Adrenal gland (tissue), 12 donors: ENCODE data around the gene CHD2. TPM values are rescaled to one million over a fixed set of nuclear protein-coding genes. Genes with fewer than 3 reads are reported as not detected.

Experiments
- DNase-seq, 7 donors: peaks; one replicate each; pipeline ENCODE4 v3.0.0-alpha.2; 2019 to 2020
- H3K27ac ChIP-seq, 5 donors: fragments of 200-600 bp; sonication (generic) in 4 of 5; 1 replicate in 3 of 5; 2 replicates in 2 of 5; pipeline versions ENCODE4 v1.5.1 to v1.8.0; 2016 to 2020; ENCODE audit warnings: mild to moderate bottlenecking in 1 of 5
- H3K27me3 ChIP-seq: fragments of 200-600 bp; 2 replicates; pipeline ENCODE4 v1.8.0; 2021
- H3K36me3 ChIP-seq, 2 donors: fragments of 200-600 bp; replicated peaks in 1 of 2; 1 replicate in 1 of 2; 2 replicates in 1 of 2; pipeline versions ENCODE4 v1.5.1 to v1.8.0; 2018 to 2022
- H3K4me1 ChIP-seq, 2 donors: fragments of 200-600 bp; replicated peaks in 1 of 2; 1 replicate in 1 of 2; 2 replicates in 1 of 2; pipeline versions ENCODE4 v1.5.1 to v1.8.0; 2018 to 2021
- H3K4me3 ChIP-seq, 4 donors: fragments of 200-600 bp; sonication (generic) in 3 of 4; one replicate each; pipeline ENCODE4 v1.5.1; 2016 to 2018
- H3K9me3 ChIP-seq, 3 donors: fragments of 200-600 bp; sonication (generic) in 1 of 3; replicated peaks in 1 of 3; 1 replicate in 2 of 3; 2 replicates in 1 of 3; pipeline versions ENCODE4 v1.5.1 to v1.8.0; 2016 to 2021
- CTCF ChIP-seq, 6 experiments: fragments of 450-650 bp in 4 of 6; fragments of 200-600 bp in 2 of 6; sonication (generic) in 1 of 6; IDR thresholded peaks; 1 replicate in 5 of 6; 2 replicates in 1 of 6; pipeline versions ENCODE4 v1.5.1 to v1.8.0; 2016 to 2021; ENCODE audit warnings: antibody characterized with exemption in 6 of 6, mild to moderate bottlenecking in 2 of 6, moderate library complexity in 1 of 6
- POLR2A ChIP-seq, 2 donors: fragments of 450-650 bp; IDR thresholded peaks; one replicate each; pipeline ENCODE4 v1.6.1; 2017; ENCODE audit warnings: antibody characterized with exemption in 2 of 2, mild to moderate bottlenecking in 2 of 2, moderate library complexity in 1 of 2
- WGBS, 4 donors: extraction: QIAGEN DNeasy Blood & Tissue Kit in 2 of 4; methylation state at CpG; one replicate each; pipeline versions ENCODE4 v1.1.5 to v1.1.7; 2013 to 2017; 5-methylcytosine and 5-hydroxymethylcytosine counted together
- intact Hi-C, 2 donors: fragments of 100-400 bp; cut with DNase I; formaldehyde crosslinking; loops; one replicate each; pipeline versions ENCODE4 v1.14.1 to v1.15.0; 2022 to 2023
- polyA plus RNA-seq, 3 donors: library from polyadenylated mRNA; stranded (reverse); fragments of 200-250 nt in 2 of 3; fragments of 350-450 nt in 1 of 3; fragmentation: Illumina TruSeq in 1 of 3; extraction: RNeasy Lipid Tissue Mini Kit (QIAGEN cat#74804) in 1 of 3; gene quantifications; one replicate each; pipeline ENCODE4 v1.2.3, GENCODE V29; 2013 to 2014
- total RNA-seq, 9 donors: library from RNA; depleted of rRNA in 4 of 9; stranded (reverse); fragments of >200 nt in 4 of 9; fragments of 120-200 nt in 1 of 9; fragmentation: NEBNext Ultra II Directional in 1 of 9; extraction: Animal tissue kit (Norgen Biotek cat#: 25700) in 1 of 9; gene quantifications; one replicate each; pipeline versions ENCODE4 v1.1.0 to v1.2.4, GENCODE V29; 2013 to 2023
- donor health status: healthy with polysubstance abuse.
- donor health status: Bipolar disorder and iron deficiency.
- donor health status: DM: yes; HTN: yes; CAD: no.
- donor health status: DM: no; HTN: no; CAD: no.
- donor health status: DM: no; HTN: no; CAD: no.
- donor health status: DM: yes; HTN: yes; CAD: no.

The CHD2 gene
- total and polyA plus RNA-seq, 12 donors, result 40.1 to 115 (median 70.9) TPM

DNA sequence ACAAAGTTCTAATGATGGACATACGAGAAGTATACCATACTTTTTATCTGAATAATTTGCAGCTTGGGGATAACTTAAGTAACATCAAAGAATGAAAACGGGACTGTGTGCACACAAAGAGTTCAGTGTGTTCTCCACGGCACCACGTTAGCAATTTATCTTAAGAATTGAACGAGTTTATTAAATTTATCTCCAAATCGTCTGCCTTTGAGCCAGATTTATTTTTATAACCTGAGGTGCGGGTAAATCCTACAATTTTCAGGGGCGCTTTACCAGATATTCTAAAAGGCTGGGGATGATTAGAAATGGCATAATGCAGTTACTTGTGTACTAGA lies 3.5 kb downstream of the CHD2 start:
- H3K4me1 ChIP-seq, result peaks cover 33 to 61% of the 10 kb centered on the region in 2 donors
- DNase-seq, result peak in 1 of 7 donors; percentile 44
- no peaks in the 10 kb centered on the region for H3K36me3 ChIP-seq
- peak overlapping the region in 2 of 4 donors; percentile 58 to 75 for H3K4me3 ChIP-seq
- H3K27me3 ChIP-seq, result no peaks in the 10 kb centered on the region
- peak overlapping the region; percentile 89 to 99 (median 94) for H3K27ac ChIP-seq
- intact Hi-C loops, result no loop called here
- WGBS, 4 donors, result 1 to 4% (median 3%) methylated on average over 8 of the region's 8 CpGs
- TF ChIP-seq CTCF (IDR thresholded peaks at IDR 0.05), result no peak
- no peak for TF ChIP-seq POLR2A (IDR thresholded peaks at IDR 0.05)
- H3K9me3 ChIP-seq, result no peaks in the 10 kb centered on the region

- intact Hi-C loops, result no loop called here
- H3K4me3 ChIP-seq, result peak overlapping the region in 2 of 4 donors; percentile 58 to 75
Observed at GRCh38 chr15:92903966-92904721, 4.0 kb downstream of the CHD2 start.

GRCh38 chr15:92904722-92905571 lies 4.8 kb downstream of the CHD2 start:
- no peaks in the 10 kb centered on the region for H3K27me3 ChIP-seq
- intact Hi-C loops, result no loop called here
- WGBS, 4 donors, result 4 to 13% (median 8%) methylated on average over 16 of the region's 16 CpGs

More at GRCh38 chr15:92903966-92904721, 4.0 kb downstream of the CHD2 start:
- peaks cover 33 to 61% of the 10 kb centered on the region in 2 donors for H3K4me1 ChIP-seq
- WGBS, 4 donors, result 0 to 1% (median 1%) methylated on average over 13 to 47 of the region's 47 CpGs
- H3K9me3 ChIP-seq, result no peaks in the 10 kb centered on the region
- H3K36me3 ChIP-seq, result no peaks in the 10 kb centered on the region
- TF ChIP-seq CTCF (IDR thresholded peaks at IDR 0.05), result no peak
- peak; percentile 80 to 98 for TF ChIP-seq POLR2A (IDR thresholded peaks at IDR 0.05)
- peak; percentile 98 to 100 (median 99) for DNase-seq
- no peaks in the 10 kb centered on the region for H3K27me3 ChIP-seq
- peak overlapping the region; percentile 94 to 99 (median 94) for H3K27ac ChIP-seq

More at GRCh38 chr15:92904722-92905571, 4.8 kb downstream of the CHD2 start:
- Histone ChIP-seq H3K4me3 (peak overlapping the region in 3 of 4 donors; percentile 17 to 48 (median 30)), H3K36me3 (no peaks in the 10 kb centered on the region), H3K4me1 (peaks cover 33 to 63% of the 10 kb centered on the region in 2 donors), H3K27ac (peak overlapping the region; percentile 73 to 99 (median 94)), H3K9me3 (no peaks in the 10 kb centered on the region)
- TF ChIP-seq POLR2A (IDR thresholded peaks at IDR 0.05), result no peak
- TF ChIP-seq CTCF (IDR thresholded peaks at IDR 0.05), result peak in 1 of 6 experiments; percentile 24
- peak in 1 of 7 donors; percentile 54 for DNase-seq
